HG02943 (cell line): ENCODE data around the gene CIDEA.

Experiments used
- ATAC-seq: cut with Tn5 transposase; IDR thresholded peaks from one replicate; pipeline ENCODE4 v1.9.1; 2021; ENCODE audit warnings: mild to moderate bottlenecking, low read depth, moderate library complexity; ENCODE audit not compliant: unreplicated experiment

The CIDEA gene

DNA sequence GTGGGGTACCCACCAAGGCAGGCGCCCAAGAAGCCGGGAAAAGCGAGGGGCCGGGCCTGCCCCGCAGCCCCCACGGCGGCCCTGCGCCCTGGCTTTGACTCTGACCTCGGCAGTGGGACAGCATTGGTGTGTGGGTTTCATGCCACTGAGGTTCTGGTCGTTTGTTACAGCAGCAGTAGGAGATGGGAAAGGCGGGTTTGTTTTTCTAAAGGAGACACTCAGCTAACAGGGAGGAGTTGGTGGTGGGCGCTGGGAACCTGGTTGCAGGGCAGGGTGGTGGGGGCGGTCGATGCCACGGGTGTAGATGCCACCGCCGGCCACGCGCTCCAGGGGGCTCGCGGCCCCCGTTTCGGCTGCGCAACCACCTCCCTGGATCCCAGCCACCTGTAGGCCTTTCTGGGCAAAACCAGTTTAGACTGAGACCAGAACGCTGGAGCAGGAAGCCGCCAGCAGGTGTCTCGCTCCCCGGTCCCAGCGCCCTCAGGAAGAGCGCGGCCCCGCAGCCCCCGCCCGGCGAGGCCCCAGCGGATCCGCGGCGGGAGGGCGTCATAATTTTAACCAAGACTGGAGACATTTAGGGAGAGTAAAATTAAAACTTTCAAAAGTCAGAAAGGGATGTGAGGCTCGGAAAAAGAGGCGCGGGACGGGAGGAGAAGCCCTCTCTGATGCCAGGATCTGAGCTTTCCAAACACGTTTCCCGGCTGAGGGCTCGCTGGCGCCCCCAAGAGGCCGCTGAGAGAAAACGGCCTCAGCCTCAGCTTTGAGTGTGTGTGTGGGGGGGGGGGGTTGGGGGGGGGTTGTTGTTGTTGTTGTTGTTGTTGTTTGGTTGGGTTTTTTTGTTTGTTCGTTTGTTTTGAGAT lies 17.4 kb downstream of the CIDEA start:
- ATAC-seq: peak; percentile 82

DNA sequence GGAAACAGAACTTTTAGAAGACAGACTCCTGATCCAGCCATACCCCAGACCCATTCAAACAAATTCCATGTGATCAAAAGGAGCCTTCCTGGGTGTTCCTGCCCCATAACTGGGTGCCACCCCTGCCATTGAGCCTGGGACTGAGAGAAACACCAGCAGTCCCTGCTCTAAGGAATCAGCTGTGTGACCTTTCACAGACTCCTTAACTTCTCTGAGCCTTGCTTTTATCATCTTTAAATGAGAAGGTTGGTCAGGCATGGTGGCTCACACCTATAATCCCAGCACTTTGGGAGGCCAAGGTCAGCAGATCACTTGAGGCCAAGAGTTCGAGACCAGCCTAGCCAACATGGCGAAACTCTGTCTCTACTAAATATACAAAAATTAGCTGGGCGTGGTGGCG lies 20.6 kb downstream of the CIDEA start:
- no peak for ATAC-seq

DNA sequence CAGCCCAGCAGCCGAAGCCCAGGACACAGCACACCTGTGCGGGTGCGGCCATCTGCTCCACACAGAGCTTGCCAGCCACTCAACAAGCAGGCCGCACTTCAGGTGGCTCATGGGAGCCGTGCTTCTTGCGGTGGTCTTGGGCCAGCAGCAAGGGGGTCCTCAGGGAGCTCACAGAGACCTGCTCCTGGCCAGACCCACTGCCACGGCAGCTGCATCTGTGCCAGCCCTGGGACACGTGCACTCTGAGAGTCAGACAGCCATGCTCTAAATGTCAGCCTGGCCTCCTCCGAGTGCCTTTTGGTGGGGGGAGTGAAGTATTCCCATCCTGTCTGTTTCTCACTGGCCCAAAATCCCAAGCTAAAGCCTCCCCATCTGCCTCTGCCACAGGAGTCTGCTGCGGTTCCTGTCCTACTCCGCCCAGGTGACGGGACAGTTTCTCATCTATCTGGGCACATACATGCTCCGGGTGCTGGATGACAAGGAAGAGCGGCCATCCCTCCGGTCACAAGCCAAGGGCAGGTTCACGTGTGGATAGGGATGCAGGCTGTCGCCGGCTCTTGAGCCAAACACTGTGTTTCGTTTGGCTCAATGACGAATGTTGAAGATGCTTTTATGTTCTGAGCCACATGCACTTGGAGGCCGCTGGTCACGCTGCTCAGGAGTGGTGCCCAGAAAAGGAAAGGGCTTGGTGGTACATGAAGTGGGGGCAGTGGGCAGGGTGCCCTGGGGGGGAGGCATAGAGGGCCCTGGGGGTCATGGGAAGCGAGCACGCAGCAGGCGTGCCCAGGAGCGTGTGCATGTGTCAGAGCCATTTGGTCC lies 22.8 kb downstream of the CIDEA start:
- ATAC-seq: no peak

DNA sequence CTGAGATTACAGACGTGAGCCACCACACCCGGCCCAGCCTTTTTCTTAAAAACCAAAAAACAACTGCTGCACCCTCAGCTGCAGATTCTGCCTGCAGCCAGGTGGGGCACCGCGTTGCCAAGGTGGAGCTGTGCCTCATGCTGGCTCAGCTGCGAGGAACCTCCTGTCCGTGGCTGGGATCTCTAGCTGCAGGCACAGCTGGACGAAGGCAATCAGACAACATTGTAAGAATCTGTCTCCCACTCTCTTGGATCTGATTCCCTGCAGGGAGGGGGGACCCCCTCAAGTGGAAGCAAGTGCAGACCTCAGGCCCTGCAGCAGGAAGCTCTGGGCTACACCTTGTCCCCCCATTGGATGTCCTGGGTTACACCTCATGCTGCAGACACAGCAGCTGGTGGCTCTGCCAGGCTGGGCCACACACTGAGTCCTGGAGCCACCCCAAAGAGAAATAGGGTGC lies 24.1 kb downstream of the CIDEA start:
- no peak for ATAC-seq

DNA sequence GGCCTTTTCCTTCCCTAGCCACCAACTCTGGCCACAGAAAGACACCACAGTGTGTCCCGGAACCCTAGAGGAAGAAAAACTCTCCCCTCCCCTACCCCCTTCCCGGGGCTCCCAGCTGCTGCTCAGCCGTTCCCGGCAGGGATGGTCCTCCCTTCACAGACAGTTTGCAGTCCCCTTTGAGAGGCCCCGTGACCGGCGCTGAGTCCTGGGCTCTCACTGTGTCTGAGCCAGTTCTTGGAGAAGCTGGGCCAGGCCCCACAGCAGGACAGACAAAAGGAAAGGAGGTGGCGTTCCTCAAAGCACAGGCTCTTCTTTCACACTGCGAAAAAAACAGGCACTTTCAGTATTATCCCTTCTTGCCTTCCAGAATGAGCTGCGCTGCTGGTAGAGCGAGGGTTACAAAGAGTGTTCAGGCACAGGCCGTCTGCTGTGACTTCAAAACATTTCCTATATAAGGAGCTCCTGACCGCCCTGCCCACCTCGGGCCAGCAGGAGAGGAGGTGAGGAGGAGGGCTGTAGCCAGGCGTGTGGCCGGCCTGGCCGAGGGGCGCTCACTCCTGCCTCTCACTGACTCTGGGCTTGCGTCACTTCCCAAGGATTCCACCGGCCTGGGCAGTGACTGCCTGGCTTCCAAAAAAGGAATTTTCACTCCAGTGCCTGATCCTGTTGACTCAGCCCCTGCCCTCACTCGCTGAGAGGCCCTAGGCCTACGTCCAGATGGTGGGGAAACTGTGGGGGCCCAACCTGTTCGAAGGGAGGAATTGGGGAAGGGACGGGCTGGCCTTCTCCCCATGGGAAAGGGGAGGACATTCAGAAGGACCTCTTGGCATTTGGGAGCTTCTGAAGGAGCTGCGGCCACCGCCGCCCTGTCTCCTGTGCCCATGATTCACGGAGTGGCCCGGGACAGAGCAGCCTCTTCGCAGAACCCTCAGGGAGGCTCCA lies 24.9 kb downstream of the CIDEA start:
- no peak for ATAC-seq

DNA sequence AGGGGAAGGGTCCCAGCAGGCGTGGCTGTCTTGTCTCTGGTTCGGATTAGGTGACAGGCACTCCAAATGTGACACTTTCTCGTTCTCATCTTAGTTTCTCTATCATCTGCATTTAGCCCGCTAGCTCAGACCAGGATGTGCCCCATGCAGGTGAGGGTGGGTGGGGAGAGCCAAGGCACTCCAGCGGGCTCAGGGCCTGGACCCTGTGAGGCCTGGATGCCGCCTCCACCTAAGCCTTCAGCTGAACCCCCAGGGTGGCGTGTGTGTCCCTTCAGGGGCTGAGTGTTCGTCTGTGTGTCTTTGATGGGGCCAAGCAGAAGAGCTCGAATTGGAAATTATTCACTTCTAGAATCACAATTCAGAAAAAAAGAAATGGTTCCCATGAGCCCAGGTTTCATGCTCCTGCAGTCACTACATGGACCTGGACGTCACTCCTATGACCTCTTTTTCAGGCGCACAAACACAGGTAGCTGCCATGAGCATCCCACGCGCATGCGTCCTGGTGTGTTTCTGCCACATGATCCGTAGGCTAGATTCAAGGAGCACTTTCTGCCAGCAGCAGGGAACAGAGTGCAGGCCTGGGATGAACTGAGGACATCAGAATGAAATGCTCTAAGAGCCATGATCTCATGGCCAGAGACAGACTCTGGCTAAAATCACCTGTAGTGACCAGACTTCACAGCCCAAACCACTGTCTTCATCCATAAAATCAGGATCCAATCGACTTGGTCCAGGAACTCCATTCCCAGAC lies 25.8 kb downstream of the CIDEA start:
- ATAC-seq: no peak

DNA sequence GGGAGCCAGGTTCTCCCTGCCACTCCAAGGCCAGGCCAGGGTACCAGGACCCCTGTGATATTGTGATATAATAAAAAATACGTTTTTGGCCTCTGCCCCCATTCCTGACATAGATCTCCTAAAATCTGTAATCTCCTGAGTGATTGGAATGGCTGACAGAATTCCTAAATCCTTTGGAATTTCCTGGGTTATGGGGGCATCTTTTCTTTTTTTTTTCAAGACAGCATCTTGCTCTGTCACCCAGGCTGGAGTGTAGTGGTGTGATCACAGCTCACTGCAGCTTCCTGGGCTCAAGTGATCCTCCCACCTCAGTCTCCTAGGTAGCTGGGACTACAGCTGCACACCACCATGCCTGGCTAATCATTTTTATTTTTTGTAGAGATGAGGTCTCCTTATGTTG lies 27.7 kb downstream of the CIDEA start:
- ATAC-seq: no peak

DNA sequence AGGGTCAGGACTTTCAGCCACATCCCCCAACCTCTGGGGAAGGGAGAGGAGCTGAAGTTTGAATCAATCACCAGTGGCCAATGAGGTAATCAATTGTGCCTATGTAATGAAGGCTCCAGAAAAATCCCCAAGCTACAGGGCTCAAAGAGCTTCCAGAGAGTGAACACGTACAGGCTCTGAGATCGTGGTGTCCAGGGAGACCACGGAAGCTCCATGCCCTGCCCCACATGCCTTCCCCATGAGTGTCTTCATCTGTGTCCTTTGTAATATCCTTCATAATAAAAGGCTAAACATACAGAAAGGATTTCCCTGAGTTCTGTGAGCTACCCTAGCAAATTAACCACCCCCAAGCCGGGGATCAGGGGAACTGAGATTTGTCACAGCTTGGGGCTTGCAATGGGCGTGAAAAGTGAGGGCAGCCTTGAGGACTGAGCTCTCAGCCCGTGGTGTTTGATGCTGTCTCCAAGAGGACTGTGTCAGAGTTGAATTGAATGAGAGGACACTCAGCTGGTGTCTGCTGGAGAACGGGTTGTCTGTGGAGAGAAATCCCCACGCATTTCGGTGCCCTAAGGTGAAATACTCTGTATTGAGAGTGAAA lies 28.4 kb downstream of the CIDEA start:
- ATAC-seq: no peak

DNA sequence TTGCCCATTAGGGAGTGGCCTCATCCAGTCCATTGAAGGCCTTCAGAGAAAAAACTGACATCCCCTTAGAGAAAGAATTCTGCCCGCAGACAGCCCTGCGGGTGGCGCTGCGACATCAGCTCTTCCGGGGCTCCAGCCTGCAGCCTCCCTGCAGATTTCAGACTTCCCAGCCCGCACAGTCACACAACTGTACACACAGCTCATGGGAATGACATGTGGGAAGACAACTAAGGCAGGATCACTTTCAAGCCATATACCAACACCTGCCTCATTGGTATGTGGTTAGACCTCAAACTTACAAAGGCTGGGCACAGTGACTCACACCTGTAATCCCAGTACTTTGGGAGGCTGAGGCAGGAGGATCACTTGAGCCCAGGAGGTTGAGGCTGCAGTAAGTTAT lies 29.1 kb downstream of the CIDEA start:
- ATAC-seq: no peak

DNA sequence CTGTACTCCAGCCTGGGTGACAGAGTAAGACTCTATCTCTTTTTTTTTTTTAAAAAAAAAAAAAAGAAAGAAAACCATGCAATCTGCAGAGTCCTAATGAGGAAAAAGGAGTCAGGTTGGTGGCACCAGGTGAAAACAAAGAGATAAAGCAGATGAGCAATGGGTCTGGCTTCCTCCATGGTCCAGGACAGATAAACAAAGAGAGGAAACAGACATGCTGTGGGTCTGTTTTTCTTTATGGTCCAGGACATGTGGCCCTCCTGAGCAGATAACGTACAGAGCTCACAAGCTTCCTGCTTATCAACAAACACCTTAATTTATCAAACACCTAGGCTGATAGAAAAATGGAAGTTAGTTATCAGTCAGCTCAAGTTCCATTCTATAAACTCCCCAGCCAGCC lies 29.5 kb downstream of the CIDEA start:
- no peak for ATAC-seq

DNA sequence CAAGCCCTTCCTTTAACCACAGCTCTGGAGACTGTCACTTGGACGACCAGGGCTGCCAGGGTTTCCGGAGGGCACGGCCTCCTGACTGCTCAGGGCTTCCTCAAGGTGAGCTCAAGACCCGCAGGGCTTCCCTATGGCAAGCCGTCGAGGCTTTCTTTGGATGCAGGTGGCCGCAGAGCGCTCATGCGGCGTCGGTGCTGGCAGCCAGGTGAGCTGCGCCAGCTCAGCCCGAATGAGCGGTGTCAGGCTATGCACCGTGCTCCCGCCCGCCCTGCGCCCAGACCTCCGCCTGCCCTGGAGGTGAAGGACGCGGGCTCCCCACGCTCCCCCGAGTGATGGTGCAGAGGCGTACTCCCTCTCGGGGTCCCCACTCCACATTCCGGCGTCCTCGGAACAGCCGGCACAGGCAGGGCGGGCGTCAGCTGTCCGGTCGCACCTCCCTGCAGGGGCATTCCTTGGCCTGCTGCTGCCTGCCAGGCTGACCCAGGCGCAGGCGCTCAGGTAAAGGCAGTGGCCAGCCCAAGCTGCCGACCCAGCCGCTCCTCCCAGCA lies 33.0 kb downstream of the CIDEA start:
- no peak for ATAC-seq

DNA sequence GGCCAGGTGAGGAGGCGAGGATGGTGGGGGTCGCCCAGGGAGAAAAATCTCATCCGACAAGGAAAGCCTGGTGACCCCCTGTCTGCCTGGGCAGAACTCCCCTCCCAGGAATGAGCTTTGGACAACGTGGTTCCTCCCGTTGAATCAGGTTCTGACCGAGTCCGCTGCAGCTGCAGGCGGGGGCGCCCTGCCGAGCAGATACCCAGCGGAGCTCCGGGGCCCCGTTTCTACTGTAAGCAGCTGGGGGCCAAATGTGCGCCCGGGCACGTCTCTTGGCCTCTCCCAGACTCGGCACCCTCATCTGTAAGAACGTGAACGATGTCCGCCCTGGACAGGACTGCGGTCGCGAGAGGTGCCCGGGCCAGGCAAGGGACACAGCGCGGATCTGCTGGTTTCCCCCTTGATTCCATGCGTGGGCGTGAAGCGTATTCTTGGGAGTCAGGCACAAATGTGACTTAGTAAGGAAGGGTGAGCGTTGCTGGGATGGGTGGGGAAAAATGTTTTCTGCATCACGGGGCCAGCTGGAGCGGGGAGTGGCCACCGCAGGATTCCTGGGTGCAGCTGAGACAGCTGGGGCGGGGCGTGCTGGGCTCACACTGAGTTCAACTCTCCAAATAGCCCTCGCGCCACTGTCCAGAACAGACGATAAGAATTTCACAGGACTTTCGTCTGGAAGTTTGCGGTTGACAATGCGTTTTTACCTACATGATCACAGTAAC lies 33.7 kb downstream of the CIDEA start:
- no peak for ATAC-seq

DNA sequence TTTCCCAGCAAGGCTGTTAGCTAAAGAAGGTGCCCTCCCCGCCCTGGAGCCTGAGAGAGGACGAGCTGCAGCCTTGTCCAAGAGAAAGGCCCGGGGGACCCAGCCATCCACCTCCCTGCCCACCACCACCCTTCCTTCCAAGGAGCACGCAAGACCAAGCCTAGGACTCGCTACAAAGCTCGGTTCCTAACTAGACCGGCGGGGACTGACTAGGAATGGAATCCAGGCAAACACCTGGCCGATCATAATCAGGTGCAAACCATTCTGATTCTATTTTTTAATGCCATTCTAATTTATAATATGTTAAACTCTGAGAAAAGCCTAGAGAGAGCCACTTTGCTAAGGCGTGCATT lies 34.2 kb downstream of the CIDEA start:
- ATAC-seq: no peak

DNA sequence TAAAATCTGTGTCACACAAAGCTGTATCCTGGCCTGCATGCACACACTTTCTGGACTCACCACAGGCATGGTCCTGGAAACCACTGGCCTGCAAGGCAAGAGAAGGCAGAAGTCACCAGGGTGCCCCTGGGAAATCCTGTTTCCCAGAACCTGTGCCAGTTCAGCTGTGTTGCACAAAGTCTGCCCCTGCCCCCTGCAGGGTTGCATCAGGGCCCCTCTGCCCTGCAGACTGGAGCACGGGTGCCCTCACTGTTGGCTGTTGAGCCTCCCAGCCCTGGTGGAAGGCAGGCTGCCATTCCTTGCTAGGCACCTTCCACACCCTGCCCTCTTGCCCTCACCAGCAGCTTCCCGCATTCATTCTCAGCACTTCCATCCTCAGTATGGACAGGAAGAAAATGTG lies 35.9 kb downstream of the CIDEA start:
- no peak for ATAC-seq

DNA sequence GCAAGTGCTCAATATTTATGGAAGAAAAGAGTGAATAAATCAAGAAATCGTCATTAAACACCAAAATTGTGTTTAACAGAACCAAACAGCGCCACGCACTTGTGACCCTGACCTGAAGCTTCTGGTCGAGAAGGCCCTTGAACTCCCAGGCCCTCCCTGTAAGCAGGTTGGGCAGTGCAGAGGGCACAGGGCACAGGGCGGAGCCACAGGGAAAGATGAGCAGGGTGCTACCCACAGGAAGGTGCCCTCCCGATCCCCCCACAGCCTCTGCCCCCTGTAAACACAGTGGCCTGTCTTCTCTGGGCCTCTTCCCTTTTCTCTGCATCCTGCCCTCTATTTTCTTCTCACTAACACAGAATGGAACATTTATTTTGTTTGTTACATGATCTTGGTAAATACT lies 37.0 kb downstream of the CIDEA start:
- no peak for ATAC-seq

DNA sequence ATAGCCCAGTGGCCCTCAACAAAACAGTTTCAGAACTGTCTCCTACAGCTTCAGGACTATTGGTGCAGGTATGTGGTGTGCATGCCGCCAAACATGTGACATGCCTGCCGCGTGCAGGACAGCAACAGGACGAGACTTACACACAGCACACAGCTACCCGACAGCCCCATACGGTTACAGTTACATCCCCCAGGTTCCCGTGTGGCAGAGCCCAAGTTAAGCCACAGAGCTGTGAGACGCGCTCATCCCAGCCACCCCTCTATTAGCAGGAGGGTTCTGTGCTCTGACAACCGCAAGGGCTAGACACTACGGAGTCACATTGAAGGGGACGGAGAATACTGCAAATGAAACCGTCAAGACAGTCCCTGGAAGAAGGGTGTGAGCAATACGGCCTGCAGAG lies 37.5 kb downstream of the CIDEA start:
- ATAC-seq: no peak

DNA sequence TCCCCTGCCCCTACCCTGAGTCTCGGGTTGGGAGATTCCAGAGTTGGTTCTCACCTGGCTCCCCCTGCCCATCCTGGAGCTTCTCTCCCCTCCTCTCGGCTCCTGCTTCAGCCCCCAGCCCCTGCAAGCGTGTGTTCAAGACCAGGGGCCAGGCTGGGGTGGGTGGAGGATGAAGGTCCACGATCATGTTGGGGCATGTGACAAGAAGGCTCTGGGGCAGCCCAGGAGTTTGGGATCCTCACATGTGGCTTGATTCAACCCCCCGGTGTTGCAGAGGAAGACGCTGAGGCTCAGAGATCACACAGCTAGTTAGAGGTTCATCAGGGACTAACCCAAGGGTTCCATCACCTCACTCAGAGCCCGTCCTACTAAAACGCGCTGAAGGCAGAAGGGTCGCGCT lies 39.7 kb downstream of the CIDEA start:
- ATAC-seq: no peak

DNA sequence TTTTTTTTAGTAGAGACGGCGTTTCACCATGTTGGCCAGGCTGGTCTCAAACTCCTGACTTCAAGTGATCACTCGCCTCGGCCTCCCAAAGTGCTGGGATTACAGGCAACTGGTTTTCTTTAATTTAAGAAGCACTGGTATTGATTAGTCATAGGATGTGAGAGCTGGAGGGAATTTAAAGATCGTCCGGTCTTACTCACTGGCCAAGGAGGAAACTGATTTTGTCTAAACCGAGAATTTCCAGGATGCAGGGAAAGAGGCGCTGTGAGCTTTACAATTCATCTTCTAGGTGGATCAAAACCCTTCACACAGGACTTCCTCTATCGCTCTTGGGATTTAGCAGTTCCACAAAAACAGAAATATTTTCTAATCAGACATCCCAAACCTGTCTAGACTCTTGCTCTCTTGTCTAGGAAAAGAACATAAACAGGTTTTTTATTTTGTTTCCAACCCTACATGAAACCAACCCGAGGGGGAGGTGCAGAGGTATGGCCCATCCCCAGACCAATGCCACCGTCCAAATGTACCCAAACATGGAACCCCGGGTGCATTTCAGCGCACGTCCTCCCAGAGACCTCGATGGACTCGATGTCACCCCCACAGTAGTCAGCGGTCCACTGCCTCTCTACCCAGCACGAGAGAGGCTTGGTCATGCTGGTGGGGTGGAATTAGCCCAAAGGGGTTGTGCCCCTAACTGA lies 41.4 kb downstream of the CIDEA start:
- ATAC-seq: no peak
